ENCODE measurements around the gene GUCA2B.

Gene GUCA2B

DNA sequence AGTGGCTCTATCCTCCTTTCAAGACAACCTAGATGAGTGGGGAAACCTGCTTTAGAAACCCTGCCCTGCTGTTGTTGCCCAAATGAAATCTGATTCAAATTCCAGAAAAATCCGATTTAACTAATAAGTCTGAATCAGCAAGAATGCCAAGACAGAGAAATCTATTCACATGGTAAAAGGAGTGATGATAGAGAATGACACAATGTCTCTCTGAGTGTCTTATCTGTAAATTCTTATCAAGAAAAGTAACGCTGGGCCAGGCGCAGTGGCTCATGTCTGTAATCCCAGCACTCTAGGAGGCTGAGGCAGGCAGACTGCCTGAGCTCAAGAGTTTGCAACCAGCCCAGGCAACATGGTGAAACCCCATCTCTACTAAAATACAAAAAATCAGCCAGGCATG is 25.0 kb downstream of the GUCA2B start:
- DNase-seq (ENCODE audit: extremely low read depth, low read depth): no peak
- TF ChIP-seq, protein P1, sequence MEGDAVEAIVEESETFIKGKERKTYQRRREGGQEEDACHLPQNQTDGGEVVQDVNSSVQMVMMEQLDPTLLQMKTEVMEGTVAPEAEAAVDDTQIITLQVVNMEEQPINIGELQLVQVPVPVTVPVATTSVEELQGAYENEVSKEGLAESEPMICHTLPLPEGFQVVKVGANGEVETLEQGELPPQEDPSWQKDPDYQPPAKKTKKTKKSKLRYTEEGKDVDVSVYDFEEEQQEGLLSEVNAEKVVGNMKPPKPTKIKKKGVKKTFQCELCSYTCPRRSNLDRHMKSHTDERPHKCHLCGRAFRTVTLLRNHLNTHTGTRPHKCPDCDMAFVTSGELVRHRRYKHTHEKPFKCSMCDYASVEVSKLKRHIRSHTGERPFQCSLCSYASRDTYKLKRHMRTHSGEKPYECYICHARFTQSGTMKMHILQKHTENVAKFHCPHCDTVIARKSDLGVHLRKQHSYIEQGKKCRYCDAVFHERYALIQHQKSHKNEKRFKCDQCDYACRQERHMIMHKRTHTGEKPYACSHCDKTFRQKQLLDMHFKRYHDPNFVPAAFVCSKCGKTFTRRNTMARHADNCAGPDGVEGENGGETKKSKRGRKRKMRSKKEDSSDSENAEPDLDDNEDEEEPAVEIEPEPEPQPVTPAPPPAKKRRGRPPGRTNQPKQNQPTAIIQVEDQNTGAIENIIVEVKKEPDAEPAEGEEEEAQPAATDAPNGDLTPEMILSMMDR (IDR thresholded peaks at IDR 0.05; ENCODE audit: low read depth, low read length): no peak

DNA sequence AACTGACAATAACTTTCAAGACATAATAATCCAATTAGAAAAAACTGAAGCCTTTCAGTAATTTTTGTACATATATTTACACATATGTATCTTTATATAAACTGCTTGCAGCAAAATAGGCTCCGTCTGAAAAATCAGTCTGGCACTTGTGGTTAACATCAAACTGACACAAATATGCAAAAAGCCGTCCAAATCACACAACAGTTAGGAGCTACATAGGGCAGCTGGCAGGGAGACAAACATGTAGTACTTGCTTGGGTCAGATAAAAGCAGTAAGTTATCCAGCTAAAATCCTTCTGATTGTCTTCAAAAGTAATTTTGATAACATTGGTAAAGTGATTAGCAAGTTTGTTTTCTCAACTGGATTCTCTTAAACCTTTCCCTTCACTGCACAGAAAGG is 26.1 kb downstream of the GUCA2B start:
- TF ChIP-seq, protein P1 (IDR thresholded peaks at IDR 0.05; ENCODE audit: low read depth, low read length): no peak
- no peak for DNase-seq (ENCODE audit: extremely low read depth, low read depth)

DNA sequence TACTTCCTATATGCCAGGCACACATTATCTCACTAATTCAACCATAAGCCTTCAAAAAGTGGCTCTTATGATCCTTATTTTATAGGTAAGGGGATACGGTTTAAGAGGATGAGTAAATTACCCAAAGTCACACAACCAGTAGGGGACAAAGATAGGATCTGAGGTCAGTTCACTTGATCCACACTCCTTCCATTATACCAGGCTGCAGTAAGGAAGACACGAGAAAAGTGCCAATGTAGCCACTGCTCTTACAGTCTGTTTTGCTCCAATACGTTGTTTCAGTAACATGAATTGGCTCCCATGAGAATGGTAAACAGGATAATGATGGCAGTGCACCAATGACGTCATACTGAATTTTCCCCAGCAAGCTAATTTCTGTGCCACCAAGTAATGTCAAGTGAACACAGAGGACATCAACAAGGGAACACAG is 26.7 kb downstream of the GUCA2B start:
- DNase-seq (ENCODE audit: extremely low read depth, low read depth): no peak
- TF ChIP-seq, protein P1 (IDR thresholded peaks at IDR 0.05; ENCODE audit: low read depth, low read length): no peak

DNA sequence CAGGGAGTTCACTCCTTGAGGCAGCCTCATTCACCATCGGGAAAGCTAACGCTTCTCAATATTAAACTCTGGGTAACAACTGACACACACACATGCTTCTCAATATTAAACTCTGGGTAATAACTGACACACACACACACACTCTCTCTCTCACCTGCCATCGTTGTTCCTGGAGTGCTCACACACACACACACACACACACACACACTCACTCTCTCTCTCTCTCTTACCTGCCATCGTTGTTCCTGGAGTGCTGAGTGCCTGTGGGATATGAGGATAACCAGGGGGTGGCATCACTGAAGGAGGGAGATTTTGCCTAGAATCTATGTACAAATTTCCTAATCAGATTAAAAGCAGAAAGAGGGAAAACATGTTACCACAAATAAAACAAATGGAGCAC is 28.5 kb downstream of the GUCA2B start:
- DNase-seq (ENCODE audit: extremely low read depth, low read depth): no peak
- TF ChIP-seq, protein P1 (IDR thresholded peaks at IDR 0.05; ENCODE audit: low read depth, low read length): no peak

DNA sequence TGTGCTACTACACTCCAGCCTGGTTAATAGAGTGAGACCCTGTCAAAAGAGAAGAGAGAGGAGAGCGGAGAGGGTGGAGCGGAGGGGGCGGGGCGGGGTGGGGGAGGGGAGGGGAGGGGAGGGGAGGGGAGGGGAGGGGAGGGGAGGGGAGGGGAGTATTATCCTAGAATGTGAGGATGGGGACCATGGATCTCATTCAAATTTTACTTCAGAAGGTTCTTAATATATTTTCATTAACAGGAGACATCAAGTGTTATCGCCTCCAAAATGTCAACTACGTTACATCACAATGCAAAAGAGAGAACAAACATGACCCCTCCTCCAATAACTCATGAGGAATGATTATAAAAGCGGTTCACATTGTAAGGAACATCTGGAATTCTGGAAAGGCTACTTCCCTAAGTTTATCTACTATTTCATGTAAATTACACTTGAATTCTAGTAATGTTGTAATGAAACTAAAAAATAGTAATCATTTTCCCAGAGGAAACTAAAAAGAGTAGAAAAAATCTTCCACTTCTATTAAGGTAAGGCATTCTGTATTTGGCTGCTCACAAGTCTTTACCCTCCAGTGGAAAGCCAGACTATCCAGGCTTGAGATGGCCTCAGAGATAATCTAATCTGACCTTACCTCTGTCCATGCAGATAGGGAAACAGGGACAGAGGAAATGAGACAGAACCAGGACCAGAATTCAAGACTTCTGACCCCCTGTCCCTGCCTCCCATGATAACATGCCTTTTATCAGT is 30.2 kb downstream of the GUCA2B start:
- TF ChIP-seq, protein P1 (IDR thresholded peaks at IDR 0.05; ENCODE audit: low read depth, low read length): no peak

DNA sequence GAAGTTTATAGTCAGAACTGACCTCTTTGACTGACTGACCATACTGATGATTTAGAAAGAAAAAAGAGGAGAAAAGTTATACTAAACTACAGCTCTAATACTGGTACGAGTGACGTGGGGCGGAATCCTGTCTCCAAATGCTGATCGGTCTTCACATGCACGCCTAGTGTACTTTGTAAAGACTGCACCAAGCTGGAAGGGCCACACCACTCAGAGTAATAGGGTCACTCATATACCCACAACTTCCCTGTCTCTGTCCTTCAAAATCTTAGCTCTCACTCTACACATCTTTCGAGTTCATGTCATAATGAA is 30.7 kb downstream of the GUCA2B start:
- TF ChIP-seq, protein P1 (IDR thresholded peaks at IDR 0.05; ENCODE audit: low read depth, low read length): no peak
- no peak for DNase-seq (ENCODE audit: extremely low read depth, low read depth)

More for the DNA sequence above, 30.2 kb downstream of the GUCA2B start:
- no peak for DNase-seq (ENCODE audit: extremely low read depth, low read depth)

DNA sequence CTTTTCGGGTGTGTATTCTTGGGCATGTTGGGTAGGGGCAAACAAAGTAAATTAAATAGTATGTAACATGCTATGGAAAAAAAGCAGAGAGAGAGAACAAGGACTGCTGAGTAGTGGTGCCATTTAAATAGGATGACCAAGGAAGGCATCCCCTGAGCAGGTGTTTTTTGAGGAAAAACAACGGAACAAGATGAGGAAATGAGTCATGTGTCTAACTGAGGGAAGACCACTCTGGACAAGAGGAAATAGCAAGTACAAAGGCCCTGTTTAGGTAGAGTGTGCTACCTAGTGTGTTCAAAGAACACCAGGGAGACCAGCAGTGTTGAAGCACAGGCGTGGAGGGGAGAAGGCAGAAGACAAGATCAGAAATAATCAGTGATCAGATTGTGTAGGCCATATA is 31.4 kb downstream of the GUCA2B start:
- TF ChIP-seq, protein P1 (IDR thresholded peaks at IDR 0.05; ENCODE audit: low read depth, low read length): no peak
- DNase-seq (ENCODE audit: extremely low read depth, low read depth): no peak
